Ureter (tissue), 1 donor: ENCODE results near the gene SKP2. TPM values are rescaled to one million over a fixed set of nuclear protein-coding genes. Genes with fewer than 3 reads are reported as not detected.
"Not testable (repeated sequence)": the region's sequence is repeated elsewhere in the genome, so short reads cannot be mapped to it uniquely, and the experiment has no call there.

Experiments used
- DNase-seq: peaks from one replicate; pipeline ENCODE4 v3.0.0-alpha.2; 2020; ENCODE audit warnings: low spot score
- total RNA-seq: library from RNA; stranded (reverse); gene quantifications from one replicate; pipeline ENCODE4 v1.2.4, GENCODE V29; 2023
- donor health status: DM: yes; HTN: yes; CAD: no.

The SKP2 gene
- total RNA-seq, 1 donor from 2014 or later: 28.7 TPM

GRCh38 chr5:36156619-36157018, 4.7 kb downstream of the SKP2 start:
- no peak for DNase-seq

GRCh38 chr5:36158144-36158543, 6.2 kb downstream of the SKP2 start:
- DNase-seq: no peak

DNA sequence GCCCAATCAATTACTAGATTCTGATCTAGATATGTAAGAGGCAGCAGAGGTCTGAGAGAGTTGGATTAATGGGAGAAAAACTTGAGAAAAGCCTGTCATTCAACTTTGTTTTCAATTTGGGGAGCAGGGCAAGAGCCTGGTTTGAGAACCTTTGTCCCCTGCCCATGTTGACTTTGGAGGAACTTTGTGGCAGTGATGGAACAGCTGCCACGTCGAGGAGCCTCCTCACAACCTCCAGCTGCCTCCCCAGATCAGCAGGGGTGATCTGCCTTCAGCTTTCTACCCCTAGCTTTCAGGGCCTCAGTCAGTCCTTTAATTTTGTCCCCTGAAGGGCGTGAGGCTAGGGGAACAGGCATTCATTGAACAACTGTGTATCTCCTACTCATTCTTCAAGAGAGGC, 8.7 kb downstream of the SKP2 start:
- no peak for DNase-seq

DNA sequence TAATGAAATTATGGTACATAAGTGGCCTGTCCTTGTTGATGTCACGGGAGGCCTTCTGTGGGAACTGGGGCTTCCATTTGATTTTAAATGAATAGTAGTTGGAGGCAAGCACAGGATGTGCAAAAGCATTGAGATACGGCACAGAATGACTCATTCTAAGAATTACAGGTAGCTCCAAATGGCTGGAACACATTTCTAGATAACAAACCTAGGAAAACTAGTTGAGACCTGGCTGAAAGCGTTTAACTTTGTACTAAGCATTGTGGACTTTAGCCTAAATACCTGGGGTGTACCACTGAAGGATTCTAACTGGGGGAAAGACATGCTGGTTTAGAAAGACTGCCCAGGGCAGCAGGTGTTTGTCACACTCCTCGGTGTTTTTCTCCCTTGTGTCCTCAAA, 9.4 kb downstream of the SKP2 start:
- DNase-seq: no peak

DNA sequence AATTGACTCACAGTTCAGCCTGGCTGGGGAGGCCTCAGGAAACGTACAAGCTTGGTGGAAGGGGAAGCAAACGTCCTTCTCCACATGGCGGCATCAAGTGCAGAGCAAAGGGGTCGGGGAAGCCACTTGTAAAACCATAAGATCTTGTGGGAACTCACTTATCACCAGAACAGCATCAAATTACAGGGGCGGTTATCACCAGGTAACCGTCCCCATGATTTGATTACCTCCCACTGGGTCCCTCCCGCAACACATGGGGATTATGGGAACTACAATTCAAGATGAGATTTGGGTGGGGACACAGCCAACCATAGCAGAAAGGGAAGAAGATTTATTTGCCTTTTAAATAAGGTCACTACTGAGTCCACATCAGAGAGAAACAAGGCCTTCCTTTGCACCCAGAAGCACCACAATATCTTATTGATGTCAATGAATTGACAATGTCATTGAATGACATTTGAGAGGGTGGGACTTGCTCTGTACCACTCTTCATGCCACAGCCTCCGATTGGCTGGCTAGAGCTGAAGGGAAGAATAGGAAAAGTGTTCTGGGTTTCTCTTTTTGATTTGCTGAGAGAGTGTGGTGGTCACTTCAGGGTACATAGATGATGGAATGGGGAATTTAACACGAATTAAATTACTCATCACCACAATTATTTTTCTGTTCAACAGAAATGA, 11.0 kb downstream of the SKP2 start:
- DNase-seq: no peak

- no peak for DNase-seq
These were observed 12.6 kb downstream of the SKP2 start for GRCh38 chr5:36164461-36164860.

GRCh38 chr5:36168737-36169136, 16.8 kb downstream of the SKP2 start:
- no peak for DNase-seq

- DNase-seq: no peak
These were observed 19.0 kb downstream of the SKP2 start for GRCh38 chr5:36170832-36171424.

- DNase-seq: no peak
These were observed 20.7 kb downstream of the SKP2 start for GRCh38 chr5:36172599-36172998.

DNA sequence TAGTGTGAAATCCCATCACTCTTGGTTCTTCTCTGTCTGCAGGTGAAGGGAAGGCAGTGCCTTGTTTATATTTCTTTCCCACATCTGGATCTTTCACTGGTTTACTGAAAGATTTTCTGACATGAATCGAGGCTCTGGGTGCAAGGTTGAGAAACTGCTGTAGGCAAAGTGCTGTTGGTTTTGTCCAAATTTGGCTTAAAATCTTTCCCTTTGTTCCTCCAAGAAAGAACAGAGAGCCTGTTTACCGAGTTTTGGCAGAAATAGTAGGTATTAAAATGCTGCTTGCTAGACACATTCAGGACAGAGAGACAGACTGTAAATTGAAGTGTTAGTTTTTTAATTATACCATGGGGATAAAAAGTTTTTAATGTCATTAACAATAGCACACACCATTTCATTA, 21.5 kb downstream of the SKP2 start:
- no peak for DNase-seq

- DNase-seq: no peak
These were observed 22.2 kb downstream of the SKP2 start for GRCh38 chr5:36174119-36174518.

DNA sequence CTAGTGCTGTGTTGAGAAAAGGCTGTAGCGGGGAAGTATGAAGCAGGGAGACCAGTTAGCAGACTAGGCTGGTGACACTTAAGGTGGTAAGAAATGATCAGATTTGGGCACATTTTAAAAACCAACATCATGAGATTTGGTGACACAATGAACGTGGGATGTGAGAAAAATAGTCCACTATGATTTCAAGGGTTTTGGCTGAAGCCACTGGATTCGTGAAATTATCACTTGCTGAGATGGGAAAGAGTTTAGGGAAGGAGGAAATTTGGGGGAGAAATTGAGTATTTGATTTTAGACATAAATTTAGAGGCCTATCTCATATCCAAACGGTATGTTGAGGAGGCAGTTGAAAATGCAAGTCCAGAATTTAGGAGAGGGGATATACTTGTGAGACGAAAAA, 23.1 kb downstream of the SKP2 start:
- DNase-seq: no peak

DNA sequence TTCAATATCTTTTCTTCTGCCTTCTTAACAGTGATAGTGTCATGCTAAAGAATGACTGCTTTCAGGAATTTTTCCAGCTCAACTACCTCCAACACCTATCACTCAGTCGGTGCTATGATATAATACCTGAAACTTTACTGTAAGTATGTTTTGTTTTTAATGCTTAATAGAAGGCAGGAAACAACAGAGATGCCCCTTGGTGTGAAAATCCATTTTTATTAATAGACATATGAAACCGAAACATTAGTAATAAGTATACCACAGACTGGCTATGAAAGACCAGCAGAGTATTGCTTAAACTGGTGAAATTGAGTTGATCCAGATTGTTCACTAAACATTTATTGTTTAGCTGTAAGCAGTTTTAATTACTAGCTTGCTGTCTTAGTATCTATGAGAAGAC, 25.2 kb downstream of the SKP2 start:
- DNase-seq: no peak

DNA sequence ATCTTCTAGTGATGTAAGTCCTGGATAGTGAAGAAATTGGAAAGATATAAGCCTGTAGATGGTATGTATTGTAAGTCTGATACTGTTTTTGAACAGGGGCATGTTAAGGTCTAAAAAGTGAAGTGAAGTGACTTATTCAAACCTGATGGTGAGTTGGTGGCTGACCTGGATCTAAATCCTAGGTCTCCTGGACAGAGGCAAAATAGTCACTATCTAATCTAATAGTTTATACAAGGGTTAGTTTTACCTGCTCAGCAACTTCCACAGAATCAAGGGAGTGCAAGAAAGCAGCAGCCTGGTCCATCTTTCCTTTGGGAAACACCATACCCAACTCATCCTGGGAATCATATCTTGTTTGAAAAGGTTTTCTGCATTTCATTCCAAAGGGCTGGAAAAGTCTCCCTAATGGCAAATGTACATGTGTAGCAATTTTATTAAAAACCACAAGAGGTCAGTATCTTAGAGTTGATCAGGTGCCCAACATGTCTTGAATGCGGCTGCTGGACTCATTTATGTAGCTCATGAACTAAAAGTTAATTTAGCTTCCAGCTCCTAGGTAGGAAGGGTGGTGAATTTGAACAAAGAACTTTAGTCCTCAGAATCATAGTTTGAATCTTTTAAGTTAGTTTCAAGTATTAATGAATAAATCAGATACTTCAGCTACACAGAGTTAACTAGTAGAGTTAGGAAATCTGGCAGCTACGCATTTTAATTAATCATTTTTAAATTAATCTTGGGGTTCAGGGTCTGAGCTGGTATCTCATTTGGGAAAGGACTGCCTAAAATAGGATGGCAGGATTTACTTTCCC, 26.0 kb downstream of the SKP2 start:
- no peak for DNase-seq

- DNase-seq: no peak
These were observed 26.6 kb downstream of the SKP2 start for GRCh38 chr5:36178524-36178890.

DNA sequence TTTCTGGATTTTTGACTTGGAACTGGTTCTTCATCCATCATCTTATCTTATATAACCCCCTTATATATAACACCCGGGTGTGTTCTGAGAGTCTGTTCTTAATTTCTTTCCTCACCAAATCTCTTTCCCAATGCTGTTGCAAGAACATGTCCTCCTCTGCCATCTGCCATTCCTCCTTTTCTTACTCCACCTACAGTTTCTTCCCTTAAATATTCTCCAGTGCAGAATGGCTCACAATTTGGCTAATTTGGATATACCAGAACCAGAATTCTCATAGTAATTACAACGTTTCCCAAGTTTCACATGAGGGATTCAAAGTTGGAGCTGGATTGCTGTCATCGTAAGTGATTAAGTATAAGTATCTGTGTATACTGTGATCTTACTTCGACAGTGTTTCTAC, 28.0 kb downstream of the SKP2 start:
- no peak for DNase-seq

DNA sequence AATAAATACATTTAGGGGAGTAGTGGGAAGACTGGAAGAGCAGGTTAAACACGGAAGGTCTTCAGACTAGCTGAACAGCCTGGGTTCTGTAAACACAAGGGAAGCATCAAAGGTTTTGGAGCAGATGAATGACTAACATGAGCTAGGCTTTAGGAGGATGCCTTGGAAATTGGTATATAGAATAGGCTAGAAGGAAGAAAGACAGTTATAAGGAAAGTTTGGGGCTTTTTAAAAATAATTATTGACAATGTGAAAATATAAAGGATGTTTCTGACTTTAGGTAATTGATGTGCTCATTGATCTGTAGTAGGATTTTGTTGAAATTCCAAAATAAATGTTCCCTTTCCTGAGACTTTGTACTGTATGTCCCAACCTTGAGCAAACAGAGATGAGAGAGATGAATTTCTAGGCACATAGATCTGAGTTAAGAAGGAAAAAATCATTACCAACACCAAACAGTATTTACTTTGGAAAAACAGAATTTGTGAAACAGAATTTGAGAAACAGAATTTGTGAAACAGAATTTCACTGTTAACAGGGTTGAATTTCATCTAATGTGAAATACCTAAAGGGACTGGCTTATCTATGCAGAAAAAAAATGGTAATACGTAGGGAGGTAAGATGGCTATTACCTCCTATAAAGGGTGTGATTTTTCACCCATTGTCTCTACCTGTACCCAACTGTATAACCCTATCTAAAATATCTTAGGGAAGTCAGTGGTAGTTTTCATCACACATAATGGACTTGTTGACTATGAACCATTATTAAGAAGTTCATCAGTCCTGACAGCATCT, 28.8 kb downstream of the SKP2 start:
- DNase-seq: no peak

GRCh38 chr5:36181774-36182173, 29.9 kb downstream of the SKP2 start:
- no peak for DNase-seq

DNA sequence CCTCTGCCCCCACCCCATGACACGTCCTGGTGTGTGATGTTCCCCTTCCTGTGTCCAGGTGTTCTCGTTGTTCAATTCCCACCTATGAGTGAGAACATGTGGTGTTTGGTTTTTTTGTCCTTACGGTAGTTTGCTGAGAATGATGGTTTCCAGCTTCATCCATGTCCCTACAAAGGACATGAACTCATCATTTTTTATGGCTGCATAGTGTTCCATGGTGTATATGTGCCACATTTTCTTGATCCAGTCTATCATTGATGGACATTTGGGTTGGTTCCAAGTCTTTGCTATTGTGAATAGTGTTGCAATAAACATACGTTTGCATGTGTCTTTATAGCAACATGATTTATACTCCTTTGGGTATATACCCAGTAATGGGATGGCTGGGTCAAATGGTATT, 32.5 kb downstream of the SKP2 start:
- not testable (repeated sequence) for DNase-seq

DNA sequence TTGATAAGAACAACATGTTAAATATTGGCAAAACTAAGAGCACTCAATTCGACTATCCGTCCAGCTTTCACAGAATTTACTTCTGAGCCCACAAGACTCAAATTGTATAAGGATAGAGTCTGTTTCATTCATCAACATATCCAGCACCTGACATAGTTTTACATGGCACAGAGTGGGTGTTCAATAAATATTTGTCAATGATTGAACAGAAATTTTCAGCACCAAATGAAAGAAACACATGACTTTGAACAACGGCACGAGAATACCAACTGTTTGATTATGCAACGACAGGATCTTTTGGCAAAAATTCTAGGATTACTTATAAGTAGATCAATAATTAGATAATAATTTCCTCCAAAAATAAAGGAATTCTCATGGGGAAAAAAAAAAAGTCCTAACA, 41.8 kb downstream of the SKP2 start:
- no peak for DNase-seq

DNA sequence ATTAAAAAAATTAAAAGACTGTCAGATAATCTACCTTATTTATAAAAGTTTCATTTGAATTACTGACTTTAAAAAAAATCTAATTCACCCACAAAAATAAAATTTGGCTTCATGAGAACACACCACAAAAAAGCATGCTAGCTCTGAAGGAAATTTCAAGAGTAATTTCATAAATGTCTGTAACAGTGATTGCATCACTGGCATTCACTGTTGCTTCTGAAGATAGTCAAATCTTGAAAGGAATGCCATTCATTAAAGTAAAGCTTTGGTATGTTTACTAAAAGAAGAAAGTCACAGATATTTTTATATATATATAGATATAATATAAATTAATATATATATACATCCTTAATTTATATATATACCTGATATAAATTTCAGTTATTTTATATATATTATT, 46.4 kb downstream of the SKP2 start:
- no peak for DNase-seq

DNA sequence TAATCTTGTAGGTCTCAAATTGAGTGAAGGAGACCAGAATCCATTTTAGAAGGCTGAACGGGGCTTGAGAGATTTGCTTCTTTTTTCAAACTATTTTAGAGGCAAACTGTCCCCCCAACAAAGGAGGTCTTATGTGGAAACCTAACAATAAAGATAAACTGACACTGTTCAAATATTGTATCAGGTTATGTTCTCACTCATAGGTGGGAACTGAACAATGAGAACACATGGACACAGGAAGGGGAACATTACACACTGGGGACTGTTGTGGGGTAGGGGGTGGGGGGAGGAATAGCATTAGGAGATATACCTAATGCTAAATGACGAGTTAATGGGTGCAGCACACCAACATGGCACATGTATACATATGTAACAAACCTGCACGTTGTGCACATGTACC, 46.9 kb downstream of the SKP2 start:
- DNase-seq: not testable (repeated sequence)
